ENCODE data around the gene HDAC4.

DNA sequence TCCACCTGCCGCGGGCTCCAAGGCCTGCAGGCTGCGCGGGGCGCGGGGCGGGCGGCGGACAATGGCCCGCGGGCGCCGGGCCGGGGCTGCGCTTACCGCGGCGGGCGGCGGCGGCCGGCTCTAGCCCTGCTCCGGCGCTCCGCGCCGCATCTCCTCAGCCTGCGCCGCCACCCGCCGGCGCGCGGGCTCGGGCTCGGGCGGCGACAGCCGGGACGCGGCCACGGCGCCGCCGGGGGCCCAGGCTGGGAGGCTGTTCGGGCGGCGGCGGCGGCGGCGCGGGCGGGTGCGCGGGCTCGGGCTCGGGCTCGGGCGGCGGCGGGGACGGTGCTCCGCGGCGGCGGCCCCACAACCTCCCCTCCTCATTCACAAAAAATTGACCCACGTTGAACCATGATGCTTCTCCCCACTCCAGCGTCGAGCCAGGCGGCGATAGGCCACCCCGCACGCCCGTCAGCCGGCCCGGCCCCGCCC, at the start of gene HDAC4:
- TF ChIP-seq, protein P1, sequence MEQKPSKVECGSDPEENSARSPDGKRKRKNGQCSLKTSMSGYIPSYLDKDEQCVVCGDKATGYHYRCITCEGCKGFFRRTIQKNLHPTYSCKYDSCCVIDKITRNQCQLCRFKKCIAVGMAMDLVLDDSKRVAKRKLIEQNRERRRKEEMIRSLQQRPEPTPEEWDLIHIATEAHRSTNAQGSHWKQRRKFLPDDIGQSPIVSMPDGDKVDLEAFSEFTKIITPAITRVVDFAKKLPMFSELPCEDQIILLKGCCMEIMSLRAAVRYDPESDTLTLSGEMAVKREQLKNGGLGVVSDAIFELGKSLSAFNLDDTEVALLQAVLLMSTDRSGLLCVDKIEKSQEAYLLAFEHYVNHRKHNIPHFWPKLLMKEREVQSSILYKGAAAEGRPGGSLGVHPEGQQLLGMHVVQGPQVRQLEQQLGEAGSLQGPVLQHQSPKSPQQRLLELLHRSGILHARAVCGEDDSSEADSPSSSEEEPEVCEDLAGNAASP (IDR thresholded peaks at IDR 0.05): no peak
- TF ChIP-seq ARID2 (IDR thresholded peaks at IDR 0.05): no peak
